C4-2B (cell line): ENCODE data around the gene PLEKHO2.

Experiments used
- ZFX ChIP-seq: fragments of 450-650 bp; IDR thresholded peaks from 2 replicates; pipeline ENCODE4 v1.6.1; 2017
- TF ChIP-seq, protein P1 (sequence below): fragments of 450-650 bp; conservative IDR thresholded peaks from 2 replicates; pipeline ENCODE4 v1.5.1; 2017; ENCODE audit warnings: mild to moderate bottlenecking

- TF ChIP-seq, protein P1, sequence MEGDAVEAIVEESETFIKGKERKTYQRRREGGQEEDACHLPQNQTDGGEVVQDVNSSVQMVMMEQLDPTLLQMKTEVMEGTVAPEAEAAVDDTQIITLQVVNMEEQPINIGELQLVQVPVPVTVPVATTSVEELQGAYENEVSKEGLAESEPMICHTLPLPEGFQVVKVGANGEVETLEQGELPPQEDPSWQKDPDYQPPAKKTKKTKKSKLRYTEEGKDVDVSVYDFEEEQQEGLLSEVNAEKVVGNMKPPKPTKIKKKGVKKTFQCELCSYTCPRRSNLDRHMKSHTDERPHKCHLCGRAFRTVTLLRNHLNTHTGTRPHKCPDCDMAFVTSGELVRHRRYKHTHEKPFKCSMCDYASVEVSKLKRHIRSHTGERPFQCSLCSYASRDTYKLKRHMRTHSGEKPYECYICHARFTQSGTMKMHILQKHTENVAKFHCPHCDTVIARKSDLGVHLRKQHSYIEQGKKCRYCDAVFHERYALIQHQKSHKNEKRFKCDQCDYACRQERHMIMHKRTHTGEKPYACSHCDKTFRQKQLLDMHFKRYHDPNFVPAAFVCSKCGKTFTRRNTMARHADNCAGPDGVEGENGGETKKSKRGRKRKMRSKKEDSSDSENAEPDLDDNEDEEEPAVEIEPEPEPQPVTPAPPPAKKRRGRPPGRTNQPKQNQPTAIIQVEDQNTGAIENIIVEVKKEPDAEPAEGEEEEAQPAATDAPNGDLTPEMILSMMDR, result no peak
- no peak for TF ChIP-seq ZFX
Measured at GRCh38 chr15:64870353-64870752, 28.6 kb downstream of the PLEKHO2 start.
